HFFc6 (cell line): Measurements from ENCODE around the gene PDZD2. TPM values are rescaled to one million over a fixed set of nuclear protein-coding genes. Genes with fewer than 3 reads are reported as not detected.

ENCODE experiments used
- DNase-seq: peaks from one replicate; pipeline ENCODE4 v3.0.0-alpha.2; 2018
- H3K27ac Mint-ChIP-seq: 2 replicates; pipeline ENCODE4 v1.8.0; 2020; ENCODE audit warnings: mild to moderate bottlenecking, mixed read lengths
- H3K27me3 Mint-ChIP-seq: 2 replicates; pipeline ENCODE4 v1.8.0; 2021; ENCODE audit warnings: mild to moderate bottlenecking, moderate library complexity, mixed read lengths; ENCODE audit not compliant: insufficient read depth
- H3K36me3 Mint-ChIP-seq: 2 replicates; pipeline ENCODE4 v1.8.0; 2021; ENCODE audit warnings: low read depth, mixed read lengths
- H3K4me1 Mint-ChIP-seq: 2 replicates; pipeline ENCODE4 v1.8.0; 2020; ENCODE audit warnings: low read depth, mixed read lengths
- H3K4me3 Mint-ChIP-seq: 2 replicates; pipeline ENCODE4 v1.8.0; 2020; ENCODE audit warnings: mild to moderate bottlenecking, moderate library complexity, mixed read lengths
- H3K9me3 Mint-ChIP-seq: 2 replicates; pipeline ENCODE4 v1.8.0; 2020; ENCODE audit warnings: mild to moderate bottlenecking, mixed read lengths
- total RNA-seq, 6 experiments: library from RNA; stranded (reverse); fragmentation: NEBNext Ultra II Directional; extraction: Animal tissue kit (Norgen Biotek cat#: 25700); gene quantifications; 2 replicates in 1 of 6; 3 replicates in 5 of 6; pipeline ENCODE4 v1.2.3, GENCODE V29; 2021
- TF ChIP-seq, protein P1 (sequence below): fragments of 200-600 bp; sonication (generic); IDR thresholded peaks from 2 replicates; pipeline ENCODE4 v1.5.0; 2021; ENCODE audit warnings: antibody characterized with exemption, mild to moderate bottlenecking

Gene PDZD2
- total RNA-seq, 6 experiments from 2014 or later = 0.02 to 0.12 (median 0.09) TPM

DNA sequence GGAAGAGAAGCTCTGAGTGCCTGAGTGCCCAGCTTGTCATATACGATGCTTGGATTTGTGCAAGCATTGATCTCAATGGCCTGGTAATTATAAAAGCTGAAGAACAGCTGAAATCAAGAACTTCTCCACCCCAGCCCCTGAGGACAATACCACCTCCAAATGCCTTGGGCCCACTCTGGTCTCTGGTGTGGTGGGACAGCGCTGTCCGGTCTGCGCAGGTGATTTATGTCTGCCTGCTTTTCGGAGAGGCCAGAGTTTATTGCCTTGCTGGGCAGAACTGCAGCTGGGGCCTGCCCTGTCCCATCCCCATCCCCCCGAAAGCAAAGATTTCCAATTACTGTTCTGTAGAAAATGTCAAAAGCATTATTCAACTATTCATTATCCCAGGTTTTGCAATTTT, 1.1 kb upstream of the PDZD2 start:
- TF ChIP-seq, protein P1, sequence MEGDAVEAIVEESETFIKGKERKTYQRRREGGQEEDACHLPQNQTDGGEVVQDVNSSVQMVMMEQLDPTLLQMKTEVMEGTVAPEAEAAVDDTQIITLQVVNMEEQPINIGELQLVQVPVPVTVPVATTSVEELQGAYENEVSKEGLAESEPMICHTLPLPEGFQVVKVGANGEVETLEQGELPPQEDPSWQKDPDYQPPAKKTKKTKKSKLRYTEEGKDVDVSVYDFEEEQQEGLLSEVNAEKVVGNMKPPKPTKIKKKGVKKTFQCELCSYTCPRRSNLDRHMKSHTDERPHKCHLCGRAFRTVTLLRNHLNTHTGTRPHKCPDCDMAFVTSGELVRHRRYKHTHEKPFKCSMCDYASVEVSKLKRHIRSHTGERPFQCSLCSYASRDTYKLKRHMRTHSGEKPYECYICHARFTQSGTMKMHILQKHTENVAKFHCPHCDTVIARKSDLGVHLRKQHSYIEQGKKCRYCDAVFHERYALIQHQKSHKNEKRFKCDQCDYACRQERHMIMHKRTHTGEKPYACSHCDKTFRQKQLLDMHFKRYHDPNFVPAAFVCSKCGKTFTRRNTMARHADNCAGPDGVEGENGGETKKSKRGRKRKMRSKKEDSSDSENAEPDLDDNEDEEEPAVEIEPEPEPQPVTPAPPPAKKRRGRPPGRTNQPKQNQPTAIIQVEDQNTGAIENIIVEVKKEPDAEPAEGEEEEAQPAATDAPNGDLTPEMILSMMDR = no peak
- Mint-ChIP-seq H3K4me3 (no peak overlapping the region), H3K4me1 (peaks cover 8% of the 10 kb centered on the region; the same call in 1 of the 2 replicates), H3K27me3 (peaks cover 17% of the 10 kb centered on the region), H3K9me3 (no peaks in the 10 kb centered on the region), H3K27ac (no peak overlapping the region), H3K36me3 (no peaks in the 10 kb centered on the region)
- no peak for DNase-seq

DNA sequence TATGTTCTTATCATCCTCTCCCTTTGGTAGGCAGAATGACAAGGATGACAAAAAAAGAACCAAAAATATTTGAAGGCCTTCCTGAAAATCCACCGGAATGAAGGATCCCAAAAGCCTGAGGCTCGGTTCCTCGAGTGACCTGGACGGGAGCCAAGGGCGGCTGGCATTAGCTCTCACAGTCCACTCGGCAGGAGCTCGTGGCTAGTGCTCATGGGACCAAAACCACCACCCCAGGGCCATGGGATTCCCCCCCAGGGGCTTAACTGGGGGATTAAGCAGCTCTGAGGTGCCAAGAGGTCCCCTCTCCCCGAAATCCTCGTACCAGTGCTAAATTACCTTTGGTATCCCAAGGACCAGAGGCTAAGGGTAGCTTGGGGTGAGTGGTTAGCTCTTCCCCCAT, 586 bp upstream of the PDZD2 start:
- TF ChIP-seq, protein P1 = no peak
- DNase-seq = no peak
- Mint-ChIP-seq H3K36me3 (no peaks in the 10 kb centered on the region), H3K27ac (no peak overlapping the region), H3K4me1 (peaks cover 8% of the 10 kb centered on the region; the same call in 1 of the 2 replicates), H3K27me3 (peaks cover 20% of the 10 kb centered on the region), H3K9me3 (no peaks in the 10 kb centered on the region), H3K4me3 (peak overlapping the region; percentile 87)

DNA sequence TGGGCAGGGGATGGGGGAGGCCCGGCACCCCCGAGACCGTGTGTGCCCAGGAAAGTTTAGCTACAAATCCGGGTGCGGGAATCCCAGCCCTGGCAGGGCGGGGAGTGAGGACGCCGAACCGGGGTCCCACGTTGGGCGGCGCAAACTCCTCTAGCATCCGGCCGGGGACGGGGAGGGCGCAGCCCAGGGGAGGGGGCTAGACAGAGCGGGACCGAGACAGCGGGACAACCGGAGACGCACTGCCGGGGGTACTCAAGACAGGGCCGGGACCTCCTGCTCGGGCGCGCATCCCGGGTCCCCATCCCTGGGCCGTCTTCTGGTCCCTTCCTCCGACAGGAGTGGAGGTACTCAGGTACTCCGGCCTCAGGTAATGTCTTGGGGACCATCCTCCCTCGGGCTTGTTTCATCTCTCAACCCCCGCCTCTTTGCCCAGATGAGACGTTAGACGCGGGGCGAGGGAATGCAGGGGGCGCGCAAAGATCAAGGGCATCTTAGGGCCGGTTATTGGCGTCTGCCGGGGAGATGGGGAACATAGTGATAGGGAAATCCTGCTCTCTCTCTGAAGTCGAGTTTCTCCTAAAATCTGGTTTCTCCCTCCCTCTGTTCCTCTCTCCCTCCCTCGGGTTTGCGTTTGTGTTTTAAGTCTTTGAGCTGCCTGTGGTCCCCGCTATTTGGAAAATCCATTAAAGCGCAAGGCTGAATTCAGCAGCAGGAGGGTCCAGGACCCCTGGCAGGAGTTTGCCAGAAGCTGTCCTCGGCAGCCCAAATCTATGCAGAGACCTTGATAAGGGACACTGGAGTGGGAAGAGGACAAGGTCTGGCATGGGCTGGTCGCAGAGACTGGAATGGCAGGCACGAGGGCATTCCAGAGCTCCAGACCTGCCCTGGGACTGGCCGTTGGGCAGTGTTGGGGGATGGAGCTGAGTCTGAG, 815 bp downstream of the PDZD2 start:
- Mint-ChIP-seq H3K27me3 (peaks cover 17% of the 10 kb centered on the region), H3K4me3 (no peak overlapping the region), H3K4me1 (peaks cover 8% of the 10 kb centered on the region; the same call in 1 of the 2 replicates), H3K9me3 (no peaks in the 10 kb centered on the region), H3K36me3 (no peaks in the 10 kb centered on the region), H3K27ac (no peak overlapping the region)
- TF ChIP-seq, protein P1 = no peak
- DNase-seq = no peak

DNA sequence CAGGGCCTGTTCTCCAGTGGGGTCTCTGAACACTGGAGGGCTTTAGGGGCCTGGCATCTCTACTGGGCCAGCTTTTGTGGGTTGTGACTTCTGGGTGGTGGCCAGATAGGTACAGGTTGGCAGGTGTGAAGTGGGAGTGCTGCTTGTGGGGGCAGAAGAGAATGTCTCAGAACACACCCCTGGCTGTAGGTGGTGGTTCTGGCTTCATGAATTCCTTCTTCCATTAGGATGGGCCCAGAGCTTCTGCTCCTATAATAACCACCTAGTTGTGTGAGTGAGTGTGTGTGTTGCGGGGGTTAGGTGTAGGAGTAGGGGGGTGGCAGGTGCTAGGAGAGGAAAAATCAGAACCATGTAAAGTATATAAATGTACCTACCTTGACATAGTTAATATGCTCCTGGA, 1.6 kb downstream of the PDZD2 start:
- H3K36me3 Mint-ChIP-seq = no peaks in the 10 kb centered on the region
- H3K9me3 Mint-ChIP-seq = no peaks in the 10 kb centered on the region
- DNase-seq = no peak
- no peak overlapping the region for H3K27ac Mint-ChIP-seq
- H3K4me3 Mint-ChIP-seq = no peak overlapping the region
- peaks cover 23% of the 10 kb centered on the region for H3K27me3 Mint-ChIP-seq
- TF ChIP-seq, protein P1 = no peak
- H3K4me1 Mint-ChIP-seq = peaks cover 8% of the 10 kb centered on the region; the same call in 1 of the 2 replicates

DNA sequence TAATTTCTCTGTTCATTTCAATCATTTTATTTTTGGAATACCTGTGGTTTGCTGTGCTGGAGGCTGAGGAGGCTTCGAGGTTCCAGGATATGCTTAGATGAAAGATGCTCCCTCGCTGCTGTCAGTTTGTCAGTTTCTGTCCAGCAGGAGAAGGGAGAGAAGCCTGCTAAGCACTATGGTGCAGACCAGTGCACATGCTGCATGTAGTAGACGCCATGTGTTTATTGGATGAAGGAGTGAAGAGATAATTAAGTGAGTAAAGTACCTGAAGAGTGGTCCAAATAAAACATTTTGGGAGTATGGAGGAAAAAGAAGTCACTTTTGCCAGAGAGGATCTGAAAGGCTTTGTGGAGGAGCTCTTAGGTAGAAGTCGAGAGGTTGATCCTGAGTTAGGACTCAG, 2.1 kb downstream of the PDZD2 start:
- H3K27me3 Mint-ChIP-seq = peaks cover 26% of the 10 kb centered on the region

More for the DNA sequence above, 2.1 kb downstream of the PDZD2 start:
- Mint-ChIP-seq H3K36me3 (no peaks in the 10 kb centered on the region), H3K9me3 (no peaks in the 10 kb centered on the region), H3K27ac (no peak overlapping the region), H3K4me1 (peaks cover 8% of the 10 kb centered on the region; the same call in 1 of the 2 replicates), H3K4me3 (no peak overlapping the region)
- TF ChIP-seq, protein P1 = no peak
- no peak for DNase-seq
